HG03060 (cell line): ENCODE measurements around the gene PRKAG2.
"Not testable (repeated sequence)": the region's sequence is repeated elsewhere in the genome, so short reads cannot be mapped to it uniquely, and the experiment has no call there.

Experiments used
- ATAC-seq: cut with Tn5 transposase; IDR thresholded peaks from one replicate; pipeline ENCODE4 v1.9.1; 2021; ENCODE audit warnings: low read depth, moderate number of reproducible peaks; ENCODE audit not compliant: unreplicated experiment

Gene PRKAG2

GRCh38 chr7:151876899-151877777 lies at the start of gene PRKAG2:
PRKAG2 (minus strand) TSS chr7:151877115; CDS start chr7:151876620, 495 bp downstream.
- no peak for ATAC-seq

- no peak for ATAC-seq
Observed at GRCh38 chr7:151926336-151926712, 49.4 kb upstream of the PRKAG2 start.

DNA sequence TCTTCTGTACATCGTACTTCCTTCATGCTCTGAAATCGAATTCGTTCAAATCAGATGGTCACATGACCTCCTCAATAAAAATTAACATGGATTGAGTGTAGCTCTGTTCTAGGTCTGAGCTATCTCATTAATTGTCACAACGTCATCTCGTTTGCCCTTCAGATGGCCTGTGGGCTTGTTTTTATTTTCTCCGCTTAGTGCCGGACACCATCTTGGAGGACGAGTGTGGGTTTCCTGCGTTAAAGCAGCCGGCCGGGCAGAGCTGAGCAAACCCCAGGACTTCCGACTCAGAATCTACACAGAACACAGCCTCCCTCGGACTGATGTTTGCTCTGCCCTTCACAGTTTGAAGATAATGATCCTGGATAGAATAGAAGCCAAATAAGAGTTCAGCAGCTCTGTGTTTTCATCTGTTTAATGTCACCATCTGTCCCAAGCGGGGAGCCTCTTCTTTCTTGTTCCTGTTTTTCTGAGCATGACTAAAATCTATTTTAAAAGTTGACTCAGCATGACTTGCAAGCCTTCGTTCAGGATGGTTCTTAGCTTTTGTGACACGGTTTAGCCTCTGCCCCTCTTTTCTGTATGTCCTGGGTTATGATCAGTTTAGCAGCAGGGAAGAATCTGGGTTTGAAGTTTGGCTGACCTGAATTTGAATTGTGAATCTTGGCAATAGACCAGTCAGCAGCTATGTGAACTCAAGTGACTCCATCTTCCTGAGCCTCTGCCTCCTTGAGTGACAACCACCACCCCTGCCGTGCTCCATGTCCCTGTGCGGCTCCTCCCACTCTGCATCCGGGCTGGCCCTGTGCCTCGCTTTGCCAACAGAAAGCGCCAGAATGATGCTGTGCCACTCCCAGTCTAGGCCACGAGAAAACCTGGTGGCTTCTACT lies 48.8 kb upstream of the PRKAG2 start:
- no peak for ATAC-seq

- no peak for ATAC-seq
Observed at GRCh38 chr7:151924508-151924907, 47.6 kb upstream of the PRKAG2 start.

GRCh38 chr7:151924001-151924400 lies 47.1 kb upstream of the PRKAG2 start:
- ATAC-seq: no peak

GRCh38 chr7:151923097-151923876 lies 46.4 kb upstream of the PRKAG2 start:
- no peak for ATAC-seq

DNA sequence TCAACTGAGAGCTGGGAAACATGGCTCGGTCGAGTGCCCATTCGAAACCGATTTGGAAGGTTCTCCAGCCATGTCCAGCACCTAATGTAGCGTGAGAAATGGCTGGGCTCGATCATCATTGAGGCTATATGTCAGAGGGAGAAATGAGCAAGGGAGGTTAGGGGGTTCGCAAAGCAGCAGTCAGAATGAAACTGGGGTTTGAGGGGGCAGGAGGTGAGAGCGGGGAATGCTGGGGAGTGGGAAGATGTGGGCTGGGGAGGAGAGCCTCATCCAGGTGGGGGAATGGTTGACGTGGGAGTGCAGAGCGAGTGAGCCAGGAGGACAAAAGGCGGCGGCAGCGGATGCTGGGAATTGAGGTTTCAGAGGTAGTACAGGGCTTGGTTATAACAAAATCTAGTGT lies 44.5 kb upstream of the PRKAG2 start:
- no peak for ATAC-seq

DNA sequence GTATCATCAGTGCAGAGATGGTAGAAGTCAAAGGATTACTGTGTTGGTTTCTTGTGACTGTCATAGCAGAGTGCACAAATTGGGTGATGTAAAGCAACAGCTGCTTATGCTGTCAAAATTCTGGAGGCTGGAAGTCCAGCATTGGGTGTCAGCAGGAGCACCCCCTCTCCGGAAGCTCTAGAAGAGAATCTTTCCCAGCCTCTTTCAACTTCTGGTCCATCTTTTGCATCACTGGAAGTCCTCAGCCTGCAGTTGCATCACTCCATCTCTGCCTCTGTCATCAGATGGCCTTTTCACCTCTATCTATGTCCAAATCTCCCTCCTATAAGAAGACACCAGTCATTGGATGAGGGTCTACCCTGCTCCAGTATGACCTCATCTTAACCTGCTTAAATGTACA lies 43.6 kb upstream of the PRKAG2 start:
- ATAC-seq: no peak

DNA sequence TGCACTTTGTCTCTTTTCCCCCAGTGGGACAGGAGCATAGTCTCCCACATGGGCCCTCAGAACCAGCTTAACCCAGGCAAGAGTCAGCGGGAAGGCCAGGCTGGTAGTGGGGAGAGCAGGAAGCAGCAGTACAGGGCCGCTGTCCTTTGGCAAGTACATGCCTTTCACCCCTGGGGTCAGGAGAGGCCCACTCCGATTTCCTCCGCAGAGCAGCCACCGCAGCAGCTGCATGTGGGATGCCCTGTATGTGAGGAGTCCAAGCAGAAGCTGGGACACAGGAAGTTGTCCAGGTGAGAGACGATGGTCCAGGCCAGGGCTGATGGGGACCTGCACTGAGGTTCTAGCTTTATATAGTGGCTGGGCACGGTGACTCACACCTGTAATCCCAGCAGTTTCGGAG lies 42.7 kb upstream of the PRKAG2 start:
- no peak for ATAC-seq

GRCh38 chr7:151918510-151918843 lies 41.6 kb upstream of the PRKAG2 start:
- ATAC-seq: no peak

- no peak for ATAC-seq
Observed at GRCh38 chr7:151917791-151918509, 41.0 kb upstream of the PRKAG2 start.

- ATAC-seq: no peak
Observed at GRCh38 chr7:151914051-151914450, 37.1 kb upstream of the PRKAG2 start.

- not testable (repeated sequence) for ATAC-seq
Observed at GRCh38 chr7:151910655-151911054, 33.7 kb upstream of the PRKAG2 start.

GRCh38 chr7:151907115-151907514 lies 30.2 kb upstream of the PRKAG2 start:
- ATAC-seq: not testable (repeated sequence)

- no peak for ATAC-seq
Observed at GRCh38 chr7:151905766-151906165, 28.9 kb upstream of the PRKAG2 start.

DNA sequence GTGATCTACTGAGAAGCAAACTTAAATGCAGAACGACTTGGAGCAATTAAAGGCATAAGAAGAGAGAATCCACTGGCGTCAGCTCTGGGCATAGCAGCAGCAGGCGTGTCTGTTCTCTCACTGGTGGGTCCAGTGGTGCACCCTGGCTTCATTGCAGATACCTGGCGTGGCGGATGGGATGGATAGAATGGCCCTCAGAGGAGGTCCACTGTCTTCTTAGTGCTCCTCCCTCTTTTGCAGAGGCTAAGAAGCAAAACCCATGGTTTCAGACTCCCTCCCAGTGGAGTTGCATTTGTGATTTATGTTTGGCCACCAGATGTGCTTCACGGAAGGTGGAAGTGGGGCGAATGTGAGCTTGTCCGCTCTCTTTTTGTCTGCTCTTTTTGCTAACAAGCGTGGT lies 28.4 kb upstream of the PRKAG2 start:
- ATAC-seq: no peak

GRCh38 chr7:151904270-151904669 lies 27.4 kb upstream of the PRKAG2 start:
- no peak for ATAC-seq

DNA sequence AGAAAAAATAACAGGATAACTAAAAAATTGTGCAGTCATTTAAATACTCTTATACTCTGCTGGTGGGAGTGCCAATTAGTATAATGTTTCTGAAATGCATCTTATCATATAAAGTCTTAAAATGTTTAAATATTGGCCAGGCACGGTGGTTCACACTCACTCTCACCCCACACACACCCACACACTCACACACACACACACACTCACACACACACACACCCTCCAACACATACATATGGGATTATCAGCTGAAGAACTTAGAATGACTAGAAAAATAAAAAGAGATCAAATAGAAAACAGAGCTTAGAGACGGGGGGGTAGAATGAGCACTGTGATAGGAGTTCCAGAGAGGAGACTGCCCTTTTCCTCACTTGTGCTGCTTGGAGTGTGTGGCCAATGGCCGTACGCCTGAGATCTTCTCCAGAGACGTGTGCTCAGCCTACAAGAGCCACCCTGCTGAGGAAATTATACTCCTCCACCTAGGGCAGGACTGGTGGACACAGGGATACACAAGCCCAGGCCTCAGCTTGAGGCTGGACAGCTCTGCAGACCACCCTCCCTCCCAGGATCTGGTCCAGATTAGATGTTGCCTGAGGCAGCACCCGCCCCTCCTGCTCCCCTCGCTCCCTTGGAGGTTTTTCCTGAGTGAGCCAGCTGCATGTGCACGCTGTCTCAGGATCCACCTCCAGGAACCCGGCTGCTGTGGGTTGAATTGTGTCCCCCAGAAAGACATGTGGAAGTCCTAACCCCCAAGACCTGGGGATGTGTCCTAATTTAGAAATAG lies 26.5 kb upstream of the PRKAG2 start:
- no peak for ATAC-seq

GRCh38 chr7:151902311-151902710 lies 25.4 kb upstream of the PRKAG2 start:
- no peak for ATAC-seq
